GM12878 (cell line): ENCODE measurements around the gene STXBP2.

Source experiments
- CTCF ChIP-seq, 3 experiments: IDR thresholded peaks in 2 of 3; conservative IDR thresholded peaks in 1 of 3; 2 replicates each; pipeline ENCODE4 v1.5.1; 2011; ENCODE audit warnings: low read depth in 3 of 3, low read length in 3 of 3, mild to moderate bottlenecking in 3 of 3, control low read depth in 2 of 3, moderate library complexity in 2 of 3, inconsistent platforms in 1 of 3, mixed read lengths in 1 of 3; ENCODE audit not compliant: control insufficient read depth in 2 of 3, insufficient read depth in 1 of 3; ENCODE audit errors: extremely low read depth in 1 of 3
- EP300 ChIP-seq, 2 experiments: fragments of 150-350 bp in 1 of 2; IDR thresholded peaks; 2 replicates each; pipeline ENCODE4 v1.6.1; 2011 to 2012; ENCODE audit warnings: low read depth in 2 of 2, low read length in 2 of 2, borderline replicate concordance in 1 of 2, improper control_type of control experiment in 1 of 2, inconsistent platforms in 1 of 2; ENCODE audit not compliant: control insufficient read depth in 1 of 2
- ETV6 ChIP-seq, 2 experiments: fragments of 450-650 bp in 1 of 2; IDR thresholded peaks in 1 of 2; conservative IDR thresholded peaks in 1 of 2; 2 replicates each; pipeline ENCODE4 v1.6.1; 2014; ENCODE audit warnings: antibody characterized with exemption in 1 of 2, borderline replicate concordance in 1 of 2, low read depth in 1 of 2, mild to moderate bottlenecking in 1 of 2, moderate library complexity in 1 of 2
- JUND ChIP-seq: IDR thresholded peaks from 2 replicates; pipeline ENCODE4 v1.6.1; 2012; ENCODE audit warnings: low read depth, mild to moderate bottlenecking, low read length, improper control_type of control experiment, moderate library complexity
- KDM1A ChIP-seq: fragments of 200-600 bp; sonication (generic); IDR thresholded peaks from 2 replicates; pipeline ENCODE4 v1.6.1; 2016; ENCODE audit warnings: borderline replicate concordance
- LARP7 ChIP-seq: fragments of 450-650 bp; IDR thresholded peaks from 2 replicates; pipeline ENCODE4 v1.6.1; 2017; ENCODE audit warnings: mild to moderate bottlenecking
- SMAD5 ChIP-seq: IDR thresholded peaks from 2 replicates; pipeline ENCODE4 v1.6.1; 2016; ENCODE audit warnings: antibody characterized with exemption, low read depth
- SREBF2 ChIP-seq: IDR thresholded peaks from 2 replicates; pipeline ENCODE4 v1.6.1; 2012; ENCODE audit warnings: mild to moderate bottlenecking, low read length
- USF2 ChIP-seq: IDR thresholded peaks from 2 replicates; pipeline ENCODE4 v1.6.1; 2011; ENCODE audit warnings: low read depth, low read length, improper control_type of control experiment, borderline replicate concordance
- YY1 ChIP-seq: IDR thresholded peaks from 2 replicates; pipeline ENCODE4 v1.6.1; 2011; ENCODE audit warnings: low read depth, mild to moderate bottlenecking, low read length
- ZNF24 ChIP-seq: fragments of 450-650 bp; IDR thresholded peaks from 2 replicates; pipeline ENCODE4 v1.6.1; 2017; ENCODE audit warnings: antibody characterized with exemption, mild to moderate bottlenecking

GRCh38 chr19:7598180-7598579 is 38.7 kb upstream of the STXBP2 start:
- TF ChIP-seq SREBF2, result no peak
- TF ChIP-seq ZNF24, result no peak
- no peak for TF ChIP-seq CTCF (IDR thresholded peaks at IDR 0.05 in 2 of 3, conservative IDR thresholded peaks at IDR 0.05 in 1 of 3; ENCODE audit: control insufficient read depth in 2 of 3, extremely low read depth in 1 of 3, insufficient read depth in 1 of 3, low read depth in 3 of 3, low read length in 3 of 3)
- TF ChIP-seq EP300 (IDR thresholded peaks at IDR 0.05; ENCODE audit: borderline replicate concordance in 1 of 2, control insufficient read depth in 1 of 2, low read depth in 2 of 2, low read length in 2 of 2), result no peak
- TF ChIP-seq ETV6 (conservative IDR thresholded peaks at IDR 0.05 in 1 of 2, IDR thresholded peaks at IDR 0.05 in 1 of 2; ENCODE audit: borderline replicate concordance in 1 of 2, low read depth in 1 of 2), result no peak
- no peak for TF ChIP-seq USF2
- no peak for TF ChIP-seq JUND
- TF ChIP-seq SMAD5, result no peak
- no peak for TF ChIP-seq LARP7
- no peak for TF ChIP-seq YY1
- TF ChIP-seq KDM1A, result no peak
